IMR-90 (cell line): ENCODE measurements around the gene LGALS4. TPM values are rescaled to one million over a fixed set of nuclear protein-coding genes. Genes with fewer than 3 reads are reported as not detected.
"Not testable (repeated sequence)": the region's sequence is repeated elsewhere in the genome, so short reads cannot be mapped to it uniquely, and the experiment has no call there.

Experiments used
- ATAC-seq: fragments of 200-7000 bp; cut with Tn5 transposase; 2 replicates; pipeline ENCODE4 v1.9.1; 2020; ENCODE audit warnings: low read depth, mild to moderate bottlenecking, moderate library complexity
- BruUV-seq: library from RNA; stranded (reverse); fragments of 400-500 nt; replicated peaks from 2 replicates; lab custom pipeline; 2021; lab: Mats Ljungman, UMichigan
- CTCF ChIA-PET: fragments of 300-600 bp; formaldehyde crosslinking; extraction: SDS; loops from one replicate; lab custom pipeline; 2021; ENCODE audit warnings: antibody characterized with exemption; lab: Yijun Ruan, JAX
- POLR2A ChIA-PET: fragments of 300-600 bp; sonication (Branson Sonifier 250); formaldehyde crosslinking; loops from one replicate; lab custom pipeline; 2022; ENCODE audit warnings: antibody characterized with exemption; ENCODE audit not compliant: unreplicated experiment; lab: Charles Lee
- DNase-seq: peaks from one replicate; pipeline ENCODE4 v3.0.0; 2013
- H2AFZ ChIP-seq: replicated peaks from 2 replicates; pipeline ENCODE3; 2013; ENCODE audit warnings: low read length, mild to moderate bottlenecking; ENCODE audit not compliant: poor library complexity
- H2AK5ac ChIP-seq: 2 replicates; pipeline ENCODE4 v1.6.1; 2013; ENCODE audit warnings: low read depth, low read length, inconsistent platforms
- H2AK9ac ChIP-seq: replicated peaks from 2 replicates; pipeline ENCODE3; 2013; ENCODE audit warnings: mild to moderate bottlenecking, low read depth, low read length, moderate library complexity; ENCODE audit not compliant: poor library complexity
- H2BK120ac ChIP-seq: 2 replicates; pipeline ENCODE4 v1.6.1; 2013; ENCODE audit warnings: low read depth, low read length, inconsistent platforms
- H2BK15ac ChIP-seq: 3 replicates; pipeline ENCODE4 v1.6.1; 2013; ENCODE audit warnings: low read depth, low read length, inconsistent platforms
- H2BK20ac ChIP-seq: 2 replicates; pipeline ENCODE4 v1.6.1; 2013; ENCODE audit warnings: low read depth, mild to moderate bottlenecking, inconsistent platforms, low read length, moderate library complexity
- H2BK5ac ChIP-seq: 2 replicates; pipeline ENCODE4 v1.6.1; 2013; ENCODE audit warnings: mild to moderate bottlenecking, low read depth, low read length, inconsistent platforms; ENCODE audit not compliant: poor library complexity, severe bottlenecking
- H3K14ac ChIP-seq: replicated peaks from 2 replicates; pipeline ENCODE4 v1.6.1; 2013; ENCODE audit warnings: low read depth, low read length, inconsistent platforms
- H3K18ac ChIP-seq: 2 replicates; pipeline ENCODE4 v1.6.1; 2013; ENCODE audit warnings: low read depth, low read length, control low read depth
- H3K23ac ChIP-seq: 2 replicates; pipeline ENCODE4 v1.6.1; 2013; ENCODE audit warnings: low read depth, low read length, inconsistent platforms
- H3K27ac ChIP-seq: 2 replicates; pipeline ENCODE4 v1.5.1; 2013; ENCODE audit warnings: mild to moderate bottlenecking, control low read depth, low read length; ENCODE audit not compliant: insufficient read depth
- H3K27me3 ChIP-seq: 2 replicates; pipeline ENCODE4 v1.6.1; 2013; ENCODE audit warnings: low read length; ENCODE audit not compliant: control insufficient read depth, insufficient read depth
- H3K36me3 ChIP-seq: 2 replicates; pipeline ENCODE4 v1.6.1; 2013; ENCODE audit warnings: low read length, mixed read lengths; ENCODE audit not compliant: control insufficient read depth, insufficient read depth
- H3K4ac ChIP-seq: 2 replicates; pipeline ENCODE4 v1.6.1; 2013; ENCODE audit warnings: low read depth, low read length, inconsistent platforms
- H3K4me1 ChIP-seq: 2 replicates; pipeline ENCODE4 v1.6.1; 2013; ENCODE audit warnings: low read length, mixed read lengths; ENCODE audit not compliant: control insufficient read depth, insufficient read depth
- H3K4me2 ChIP-seq: 2 replicates; pipeline ENCODE4 v1.6.1; 2013; ENCODE audit warnings: low read depth, mild to moderate bottlenecking, control low read depth, low read length, moderate library complexity
- H3K4me3 ChIP-seq: 2 replicates; pipeline ENCODE4 v1.5.1; 2013; ENCODE audit warnings: low read depth, mild to moderate bottlenecking, control low read depth, low read length, moderate library complexity; ENCODE audit not compliant: insufficient read depth
- H3K56ac ChIP-seq: 2 replicates; pipeline ENCODE4 v1.6.1; 2013; ENCODE audit warnings: low read length, inconsistent platforms; ENCODE audit not compliant: insufficient read depth; ENCODE audit errors: extremely low read depth
- H3K79me1 ChIP-seq, 2 experiments: 2 replicates each; pipeline ENCODE4 v1.6.1; 2013; ENCODE audit warnings: low read length in 2 of 2, inconsistent platforms in 1 of 2, low read depth in 1 of 2
- H3K9ac ChIP-seq: 2 replicates; pipeline ENCODE4 v1.6.1; 2013; ENCODE audit warnings: low read depth, low read length, control low read depth
- H3K9me1 ChIP-seq: 2 replicates; pipeline ENCODE4 v1.6.1; 2013; ENCODE audit warnings: low read length, inconsistent platforms; ENCODE audit not compliant: insufficient read depth
- H3K9me3 ChIP-seq: 2 replicates; pipeline ENCODE4 v1.6.1; 2013; ENCODE audit warnings: low read length; ENCODE audit not compliant: control insufficient read depth, insufficient read depth
- H4K20me1 ChIP-seq: 2 replicates; pipeline ENCODE4 v1.6.1; 2013; ENCODE audit warnings: low read length, inconsistent platforms; ENCODE audit not compliant: insufficient read depth
- H4K5ac ChIP-seq: 2 replicates; pipeline ENCODE4 v1.6.1; 2013; ENCODE audit warnings: mild to moderate bottlenecking, low read depth, low read length, control low read depth
- H4K8ac ChIP-seq, 2 experiments: 2 replicates each; pipeline ENCODE4 v1.6.1; 2013; ENCODE audit warnings: low read depth in 2 of 2, low read length in 2 of 2, control low read depth in 1 of 2, inconsistent platforms in 1 of 2
- H4K91ac ChIP-seq: 2 replicates; pipeline ENCODE4 v1.6.1; 2013; ENCODE audit warnings: low read depth, low read length, inconsistent platforms; ENCODE audit not compliant: insufficient read depth
- CEBPB ChIP-seq: IDR thresholded peaks from 2 replicates; pipeline ENCODE4 v1.6.1; 2012; ENCODE audit warnings: low read depth, low read length, improper control_type of control experiment
- MAFK ChIP-seq: IDR thresholded peaks from 2 replicates; pipeline ENCODE4 v1.6.1; 2012; ENCODE audit warnings: low read depth, low read length, improper control_type of control experiment
- MAZ ChIP-seq: IDR thresholded peaks from 2 replicates; pipeline ENCODE4 v1.6.1; 2012; ENCODE audit warnings: low read depth, mild to moderate bottlenecking, low read length, improper control_type of control experiment, moderate library complexity, borderline replicate concordance
- MXI1 ChIP-seq: IDR thresholded peaks from 2 replicates; pipeline ENCODE4 v1.6.1; 2012; ENCODE audit warnings: low read depth, mild to moderate bottlenecking, low read length, moderate library complexity, borderline replicate concordance
- RAD21 ChIP-seq: IDR thresholded peaks from 2 replicates; pipeline ENCODE4 v1.6.1; 2012; ENCODE audit warnings: low read length, improper control_type of control experiment
- USF2 ChIP-seq: fragments of 150-350 bp; IDR thresholded peaks from 2 replicates; pipeline ENCODE4 v1.6.1; 2017; ENCODE audit warnings: mild to moderate bottlenecking, antibody characterized with exemption, low read length, low read depth
- WGBS, 2 experiments: methylation state at CpG; one replicate each; pipeline versions ENCODE4 v1.1.5 to v1.1.7; 2013; ENCODE audit warnings: missing lambda C conversion rate in 2 of 2; ENCODE audit not compliant: insufficient read length in 1 of 2; ENCODE audit errors: extremely low coverage in 2 of 2; 5-methylcytosine and 5-hydroxymethylcytosine counted together
- dilution Hi-C: fragments of 300-500 bp; cut with HindIII; formaldehyde crosslinking; loops from one replicate; pipeline ENCODE4 v1.14.3; 2018; ENCODE audit warnings: low sequenced_read_pairs; ENCODE audit not compliant: unreplicated experiment
- in situ Hi-C: fragments of 300-500 bp; cut with MboI; formaldehyde crosslinking; loops from 3 replicates; pipeline ENCODE4 v1.14.3; 2019; ENCODE audit warnings: low sequenced_read_pairs, inconsistent platforms, mixed read lengths
- intact Hi-C: fragments of 100-400 bp; cut with micrococcal nuclease; formaldehyde crosslinking; loops from 2 replicates; pipeline ENCODE4 v1.10.0; 2022
- polyA plus RNA-seq, 3 experiments: library from polyadenylated mRNA; depleted of rRNA; stranded (reverse); fragments of >200 nt; gene quantifications; 2 replicates each; pipeline ENCODE4 v1.2.3, GENCODE V29; 2012; ENCODE audit warnings: low replicate concordance in 1 of 3
- total RNA-seq: library from RNA; depleted of rRNA; stranded (reverse); fragments of >200 nt; gene quantifications from 2 replicates; pipeline ENCODE4 v1.2.3, GENCODE V29; 2012

LGALS4 gene
- total and polyA plus RNA-seq, 2 of the 4 experiments (the other 2 are of a cell fraction): 0.29 TPM; not detected in 1

GRCh38 chr19:38812841-38813320, at the start of gene LGALS4 (continued):
- TF ChIP-seq USF2: no peak

GRCh38 chr19:38861368-38861767, 48.6 kb upstream of the LGALS4 start:
- CTCF ChIA-PET: interaction anchor here (0.9 kb wide), 1 partner anchor 8 kb away, joined by 3 read pairs; no protein-coding TSS in a partner anchor
- DNase-seq (no peak), ATAC-seq (no peak)
- TF ChIP-seq MXI1 (no peak), CEBPB (no peak), MAFK (no peak), RAD21 (no peak), MAZ (no peak)
- no peak overlapping the region for H4K5ac ChIP-seq
- no peaks in the 10 kb centered on the region for H3K79me1 ChIP-seq
- H2AK9ac ChIP-seq: no peak overlapping the region
- H3K4me2 ChIP-seq: no peak overlapping the region
- dilution Hi-C loops: no loop called here
- no peak overlapping the region for H3K27ac ChIP-seq
- no TSS peak for BruUV-seq
- no peaks in the 10 kb centered on the region for H3K9me1 ChIP-seq
- no peaks in the 10 kb centered on the region for H3K27me3 ChIP-seq
- H4K91ac ChIP-seq: no peak overlapping the region
- H3K18ac ChIP-seq: no peak overlapping the region
- no peak overlapping the region for H3K4me3 ChIP-seq
- H3K9me3 ChIP-seq: no peaks in the 10 kb centered on the region
- no peak overlapping the region for H2BK120ac ChIP-seq
- H3K36me3 ChIP-seq: no peaks in the 10 kb centered on the region
- no peaks in the 10 kb centered on the region for H4K20me1 ChIP-seq
- H2AK5ac ChIP-seq: no peak overlapping the region
- H3K9ac ChIP-seq: no peak overlapping the region
- no peak overlapping the region for H2BK15ac ChIP-seq
- H2BK20ac ChIP-seq: no peak overlapping the region
- intact Hi-C loops: no loop called here
- H3K23ac ChIP-seq: no peak overlapping the region
- POLR2A ChIA-PET: interaction anchor here (0.7 kb wide), 1 partner anchor 13 kb away, joined by 10 read pairs; no protein-coding TSS in a partner anchor
- no peak overlapping the region for H3K4ac ChIP-seq
- H2BK5ac ChIP-seq: no peak overlapping the region
- no peak overlapping the region for H3K56ac ChIP-seq
- no peak overlapping the region for H2AFZ ChIP-seq
- H3K14ac ChIP-seq: no peak overlapping the region
- H4K8ac ChIP-seq: no peak overlapping the region
- in situ Hi-C loops: no loop called here
- H3K4me1 ChIP-seq: no peaks in the 10 kb centered on the region; the same call in 1 of the 2 replicates
- WGBS, 2 experiments: no CpG with 5 or more reads among the region's 3 CpGs

DNA sequence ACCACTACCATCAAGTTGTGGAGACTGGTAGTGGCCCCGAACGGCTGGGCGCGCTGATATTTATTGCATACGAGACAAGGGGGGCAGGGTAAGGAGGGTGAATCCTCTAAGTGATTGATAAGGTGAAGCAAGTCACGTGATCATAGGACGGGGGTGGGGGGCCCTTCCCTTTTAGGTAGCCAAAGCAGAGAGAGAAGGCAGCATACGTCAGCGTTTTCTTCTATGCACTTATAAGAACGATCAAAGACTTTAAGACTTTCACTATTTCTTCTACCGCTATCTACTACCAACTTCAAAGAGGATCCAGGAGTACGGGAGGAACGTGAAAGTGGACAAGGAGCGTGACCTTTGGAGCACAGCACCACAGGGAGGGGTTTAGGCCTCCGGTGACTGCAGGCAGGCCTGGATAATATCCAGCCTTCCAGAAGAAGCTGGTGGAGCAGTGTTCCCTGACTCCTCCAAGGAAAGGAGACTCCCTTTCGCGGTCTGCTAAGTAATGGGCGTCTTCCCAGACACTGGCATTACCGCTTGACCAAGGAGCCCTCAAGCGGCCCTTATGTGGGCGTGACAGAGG, 47.0 kb upstream of the LGALS4 start:
- H2BK20ac ChIP-seq, H4K91ac ChIP-seq, H2AK5ac ChIP-seq, H3K27me3 ChIP-seq, H4K20me1 ChIP-seq, H3K56ac ChIP-seq, H3K4me3 ChIP-seq, CTCF ChIA-PET, in situ Hi-C loops, H2BK5ac ChIP-seq, ATAC-seq, H2AFZ ChIP-seq, DNase-seq, intact Hi-C loops, H3K9me3 ChIP-seq, H3K23ac ChIP-seq, H3K27ac ChIP-seq, H3K9me1 ChIP-seq, H3K14ac ChIP-seq, H3K18ac ChIP-seq, H3K9ac ChIP-seq, H3K4me1 ChIP-seq, H2BK15ac ChIP-seq, H3K79me1 ChIP-seq, H2BK120ac ChIP-seq, H2AK9ac ChIP-seq, H3K36me3 ChIP-seq, H3K4ac ChIP-seq, POLR2A ChIA-PET, dilution Hi-C loops, BruUV-seq, H4K5ac ChIP-seq: not testable (repeated sequence)
- WGBS, 2 experiments: 33% methylated on average over 4 of the region's 21 CpGs; no CpG with 5 or more reads in 1 of the 2 experiments
- H3K4me2 ChIP-seq: peak overlapping the region; percentile 7; the same call in 1 of the 2 replicates
- H4K8ac ChIP-seq: peak overlapping the region in 1 of 2 experiments; percentile 60; a peak in 1 of 4 replicates
